ENCODE data around the gene RAPH1.

The RAPH1 gene

GRCh38 chr2:203461746-203462145 lies 73.4 kb downstream of the RAPH1 start:
- TF ChIP-seq CTCF (IDR thresholded peaks at IDR 0.05; ENCODE audit: insufficient read depth, low read length) (no peak), GABPA (IDR thresholded peaks at IDR 0.05; ENCODE audit: low read depth) (no peak), SPI1 (IDR thresholded peaks at IDR 0.05; ENCODE audit: borderline replicate concordance, low read depth) (no peak), POLR2AphosphoS5 (IDR thresholded peaks at IDR 0.05; ENCODE audit: low read depth) (no peak), REST (IDR thresholded peaks at IDR 0.05; ENCODE audit: insufficient replicate concordance, low read depth) (no peak)
- DNase-seq (ENCODE audit: low read depth in 1 of 2, low spot score in 1 of 2) = no peak
- Histone ChIP-seq H3K27ac (replicated peaks) (no peak overlapping the region), H3K27me3 (ENCODE audit: insufficient read depth, poor library complexity, severe bottlenecking) (no peaks in the 10 kb centered on the region), H3K4me3 (replicated peaks; ENCODE audit: insufficient read depth, low read length) (no peak overlapping the region)

- DNase-seq (ENCODE audit: low read depth in 1 of 2, low spot score in 1 of 2) = no peak
- no peak overlapping the region for H3K27ac ChIP-seq (replicated peaks)
- TF ChIP-seq SPI1 (IDR thresholded peaks at IDR 0.05; ENCODE audit: borderline replicate concordance, low read depth) (no peak), REST (IDR thresholded peaks at IDR 0.05; ENCODE audit: insufficient replicate concordance, low read depth) (no peak)
- H3K27me3 ChIP-seq (ENCODE audit: insufficient read depth, poor library complexity, severe bottlenecking) = peaks cover 2% of the 10 kb centered on the region
- H3K4me3 ChIP-seq (replicated peaks; ENCODE audit: insufficient read depth, low read length) = no peak overlapping the region
Observed at GRCh38 chr2:203455209-203455608, 79.9 kb downstream of the RAPH1 start.

GRCh38 chr2:203453858-203454451 lies 81.1 kb downstream of the RAPH1 start:
- no peak overlapping the region for H3K4me3 ChIP-seq (replicated peaks; ENCODE audit: insufficient read depth, low read length)
- peaks cover 2% of the 10 kb centered on the region for H3K27me3 ChIP-seq (ENCODE audit: insufficient read depth, poor library complexity, severe bottlenecking)
- peak; percentile 3 to 31 for DNase-seq (ENCODE audit: low read depth in 1 of 2, low spot score in 1 of 2)
- H3K27ac ChIP-seq (replicated peaks) = no peak overlapping the region
- peak; percentile 40 for TF ChIP-seq CTCF (IDR thresholded peaks at IDR 0.05; ENCODE audit: insufficient read depth, low read length)
- TF ChIP-seq GABPA (IDR thresholded peaks at IDR 0.05; ENCODE audit: low read depth) = no peak

GRCh38 chr2:203451689-203452088 lies 83.4 kb downstream of the RAPH1 start:
- no peak for TF ChIP-seq SPI1 (IDR thresholded peaks at IDR 0.05; ENCODE audit: borderline replicate concordance, low read depth)
- TF ChIP-seq REST (IDR thresholded peaks at IDR 0.05; ENCODE audit: insufficient replicate concordance, low read depth) = no peak
- no peak for TF ChIP-seq CTCF (IDR thresholded peaks at IDR 0.05; ENCODE audit: insufficient read depth, low read length)
- no peak for TF ChIP-seq GABPA (IDR thresholded peaks at IDR 0.05; ENCODE audit: low read depth)
- TF ChIP-seq POLR2AphosphoS5 (IDR thresholded peaks at IDR 0.05; ENCODE audit: low read depth) = no peak
- Histone ChIP-seq H3K4me3 (replicated peaks; ENCODE audit: insufficient read depth, low read length) (no peak overlapping the region), H3K27ac (replicated peaks) (no peak overlapping the region), H3K27me3 (ENCODE audit: insufficient read depth, poor library complexity, severe bottlenecking) (peaks cover 2% of the 10 kb centered on the region)
- peak; percentile 2 to 21 for DNase-seq (ENCODE audit: low read depth in 1 of 2, low spot score in 1 of 2)

All from HL-60 (cell line).